B cell (primary cell): ENCODE results near the gene DNAJA4.

ENCODE experiments used
- CTCF ChIP-seq: fragments of 200-600 bp; IDR thresholded peaks from one replicate; pipeline ENCODE4 v1.8.0; 2022; ENCODE audit warnings: antibody characterized with exemption, mild to moderate bottlenecking
- EZH2 ChIP-seq: IDR thresholded peaks from 2 replicates; pipeline ENCODE4 v1.6.1; 2012; ENCODE audit warnings: borderline replicate concordance, low read depth, mild to moderate bottlenecking, moderate library complexity, low read length; ENCODE audit not compliant: insufficient read depth, poor library complexity, severe bottlenecking

GRCh38 chr15:78228356-78228996 is 35.9 kb upstream of the DNAJA4 start:
- TF ChIP-seq CTCF (no peak), EZH2 (no peak)
